HG03066 (cell line): ENCODE data around the gene TWSG1.
"Not testable (repeated sequence)": the region's sequence is repeated elsewhere in the genome, so short reads cannot be mapped to it uniquely, and the experiment has no call there.

Experiments
- ATAC-seq: cut with Tn5 transposase; IDR thresholded peaks from one replicate; pipeline ENCODE4 v1.9.1; 2021; ENCODE audit warnings: low read depth; ENCODE audit not compliant: unreplicated experiment

The TWSG1 gene

GRCh38 chr18:9446839-9447238, 112.3 kb downstream of the TWSG1 start:
- no peak for ATAC-seq

- ATAC-seq = no peak
Observed at GRCh38 chr18:9447334-9447733, 112.8 kb downstream of the TWSG1 start.

GRCh38 chr18:9449600-9450414, 115.2 kb downstream of the TWSG1 start:
- ATAC-seq = no peak

DNA sequence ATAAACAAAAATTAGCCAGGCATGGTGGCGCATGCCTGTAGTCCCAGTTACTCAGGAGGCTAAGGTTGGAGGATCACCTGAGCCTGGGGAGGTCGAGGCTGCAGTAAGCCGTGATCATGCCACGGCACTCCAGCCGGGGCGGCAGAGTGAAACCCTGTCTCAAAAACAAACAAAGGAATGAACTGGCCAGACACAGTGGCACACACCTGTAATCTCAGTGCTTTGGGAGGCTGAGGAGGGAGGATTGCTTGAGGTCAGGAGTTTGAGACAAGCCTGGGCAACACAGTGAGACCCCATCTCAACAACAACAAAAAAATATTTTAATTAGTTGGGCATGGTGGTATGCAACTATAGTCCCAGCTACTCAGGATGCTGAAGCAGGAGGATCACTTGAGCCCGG, 116.3 kb downstream of the TWSG1 start:
- not testable (repeated sequence) for ATAC-seq
